Muscle layer of duodenum (tissue), 2 donors: ENCODE measurements around the gene TSC22D2.

ENCODE experiments used
- H3K27ac ChIP-seq: one replicate; pipeline ENCODE4 v1.7.0; 2013; ENCODE audit warnings: mild to moderate bottlenecking, low read length
- H3K27me3 ChIP-seq: one replicate; pipeline ENCODE4 v1.7.0; 2013; ENCODE audit warnings: low read depth, mild to moderate bottlenecking, control low read depth, low read length
- H3K36me3 ChIP-seq, 2 donors: one replicate each; pipeline ENCODE4 v1.7.0; 2013; ENCODE audit warnings: low read length in 2 of 2, control low read depth in 1 of 2, mild to moderate bottlenecking in 1 of 2; ENCODE audit not compliant: insufficient read depth in 2 of 2, control insufficient read depth in 1 of 2
- H3K4me1 ChIP-seq, 2 donors: one replicate each; pipeline ENCODE4 v1.7.0; 2013; ENCODE audit warnings: low read length in 2 of 2, mild to moderate bottlenecking in 2 of 2, control low read depth in 1 of 2, moderate library complexity in 1 of 2; ENCODE audit not compliant: insufficient read depth in 2 of 2, control insufficient read depth in 1 of 2
- H3K4me3 ChIP-seq, 2 donors: one replicate each; pipeline ENCODE4 v1.7.0; 2013; ENCODE audit warnings: low read length in 2 of 2, low read depth in 1 of 2, mild to moderate bottlenecking in 1 of 2
- H3K9me3 ChIP-seq, 2 donors: one replicate each; pipeline ENCODE4 v1.7.0; 2013; ENCODE audit warnings: low read length in 2 of 2, control low read depth in 1 of 2, mild to moderate bottlenecking in 1 of 2; ENCODE audit not compliant: control insufficient read depth in 1 of 2
- donor health status: healthy.

TSC22D2 gene

GRCh38 chr3:150407051-150407807, 869 bp upstream of the TSC22D2 start:
- Histone ChIP-seq H3K4me1 (peaks cover 0 to 3% of the 10 kb centered on the region in 2 donors), H3K36me3 (peaks cover 0 to 22% of the 10 kb centered on the region in 2 donors), H3K27me3 (no peaks in the 10 kb centered on the region), H3K9me3 (no peaks in the 10 kb centered on the region), H3K4me3 (peak overlapping the region; percentile 54 to 100), H3K27ac (peak overlapping the region; percentile 93)

DNA sequence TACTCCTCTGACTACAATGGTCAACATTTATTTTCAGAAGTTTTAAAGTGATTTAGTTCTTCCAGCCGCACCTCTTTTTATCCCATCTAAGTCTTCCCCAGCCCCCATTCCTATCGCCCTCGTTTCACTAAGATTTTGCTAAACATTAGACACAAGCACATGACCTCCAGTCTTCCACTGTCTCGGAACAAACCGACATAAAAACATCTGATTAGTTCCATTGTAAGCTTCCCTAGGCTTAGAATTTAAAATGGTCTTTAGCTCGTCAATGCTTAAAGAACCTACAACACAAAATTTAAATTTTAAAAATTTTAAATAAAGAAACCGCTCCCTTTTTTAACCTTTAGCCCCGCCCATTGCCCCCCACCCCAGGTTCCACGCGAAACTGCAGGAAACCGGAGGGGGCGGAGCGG, 284 bp upstream of the TSC22D2 start:
- Histone ChIP-seq H3K27me3 (no peaks in the 10 kb centered on the region), H3K9me3 (no peaks in the 10 kb centered on the region), H3K4me3 (peak overlapping the region; percentile 54 to 100), H3K4me1 (peaks cover 0 to 3% of the 10 kb centered on the region in 2 donors), H3K36me3 (peaks cover 0 to 22% of the 10 kb centered on the region in 2 donors), H3K27ac (peak overlapping the region; percentile 93)

DNA sequence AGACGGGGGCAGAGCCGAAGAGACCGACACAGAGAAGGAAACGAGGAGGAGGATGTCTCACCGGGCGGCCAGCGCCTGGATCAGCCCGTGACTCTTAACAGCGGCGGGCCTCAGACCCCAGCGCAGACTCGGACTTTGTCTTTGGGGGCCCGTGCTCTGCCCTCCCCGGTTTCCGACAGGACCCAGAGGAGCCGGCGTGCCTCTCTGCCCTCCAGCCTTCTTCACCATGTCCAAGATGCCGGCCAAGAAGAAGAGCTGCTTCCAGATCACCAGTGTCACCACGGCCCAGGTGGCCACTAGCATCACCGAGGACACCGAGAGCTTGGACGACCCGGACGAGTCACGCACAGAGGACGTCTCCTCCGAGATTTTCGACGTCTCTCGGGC, 1.0 kb downstream of the TSC22D2 start:
- Histone ChIP-seq H3K4me1 (peaks cover 3 to 7% of the 10 kb centered on the region in 2 donors), H3K36me3 (peaks cover 0 to 22% of the 10 kb centered on the region in 2 donors), H3K9me3 (no peaks in the 10 kb centered on the region), H3K27ac (peak overlapping the region; percentile 99), H3K4me3 (peak overlapping the region; percentile 87 to 100), H3K27me3 (no peaks in the 10 kb centered on the region)

- no peaks in the 10 kb centered on the region for H3K9me3 ChIP-seq
- H3K4me3 ChIP-seq: peak overlapping the region; percentile 87 to 100
- H3K27me3 ChIP-seq: no peaks in the 10 kb centered on the region
- peak overlapping the region; percentile 99 for H3K27ac ChIP-seq
- peaks cover 3 to 7% of the 10 kb centered on the region in 2 donors for H3K4me1 ChIP-seq
- peaks cover 0 to 25% of the 10 kb centered on the region in 2 donors for H3K36me3 ChIP-seq
Observed at GRCh38 chr3:150409512-150410310, 1.6 kb downstream of the TSC22D2 start.

GRCh38 chr3:150410311-150411105, 2.4 kb downstream of the TSC22D2 start:
- Histone ChIP-seq H3K27me3 (no peaks in the 10 kb centered on the region), H3K4me3 (peak overlapping the region; percentile 87 to 100), H3K36me3 (peaks cover 0 to 25% of the 10 kb centered on the region in 2 donors), H3K4me1 (peaks cover 3 to 7% of the 10 kb centered on the region in 2 donors), H3K9me3 (no peaks in the 10 kb centered on the region), H3K27ac (peak overlapping the region; percentile 99)

GRCh38 chr3:150411106-150411460, 3.0 kb downstream of the TSC22D2 start:
- Histone ChIP-seq H3K4me3 (peak overlapping the region; percentile 87 to 100), H3K4me1 (peaks cover 3 to 7% of the 10 kb centered on the region in 2 donors), H3K36me3 (peaks cover 0 to 25% of the 10 kb centered on the region in 2 donors), H3K27me3 (no peaks in the 10 kb centered on the region), H3K9me3 (no peaks in the 10 kb centered on the region), H3K27ac (peak overlapping the region; percentile 62)

GRCh38 chr3:150411546-150411945, 3.4 kb downstream of the TSC22D2 start:
- H3K4me1 ChIP-seq: peaks cover 6 to 7% of the 10 kb centered on the region in 2 donors
- peak overlapping the region; percentile 87 to 100 for H3K4me3 ChIP-seq
- H3K27ac ChIP-seq: peak overlapping the region; percentile 62
- no peaks in the 10 kb centered on the region for H3K9me3 ChIP-seq
- H3K36me3 ChIP-seq: peaks cover 0 to 25% of the 10 kb centered on the region in 2 donors
- H3K27me3 ChIP-seq: no peaks in the 10 kb centered on the region

DNA sequence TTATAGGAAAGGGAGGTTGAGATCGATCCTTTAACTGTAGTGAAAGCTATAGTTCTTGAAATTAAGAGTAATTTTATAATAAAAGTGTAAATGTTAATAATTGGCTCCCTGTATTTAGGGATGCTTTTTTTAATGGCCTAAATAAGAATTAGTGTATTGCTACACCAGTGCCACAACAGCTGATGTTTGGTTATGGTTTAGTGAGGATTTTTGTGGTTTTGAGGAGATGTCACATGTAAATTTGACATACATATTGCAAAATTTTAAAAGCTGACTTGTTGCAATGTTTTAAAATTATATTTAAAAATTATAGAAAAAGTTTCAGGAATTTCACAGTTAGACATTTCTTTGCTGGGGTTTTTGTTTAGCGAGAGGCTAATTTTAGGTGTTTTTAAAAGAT, 3.9 kb downstream of the TSC22D2 start:
- peaks cover 0 to 25% of the 10 kb centered on the region in 2 donors for H3K36me3 ChIP-seq
- peak overlapping the region; percentile 62 for H3K27ac ChIP-seq
- peak overlapping the region; percentile 87 to 100 for H3K4me3 ChIP-seq
- no peaks in the 10 kb centered on the region for H3K27me3 ChIP-seq
- H3K4me1 ChIP-seq: peaks cover 5 to 10% of the 10 kb centered on the region in 2 donors
- H3K9me3 ChIP-seq: no peaks in the 10 kb centered on the region

DNA sequence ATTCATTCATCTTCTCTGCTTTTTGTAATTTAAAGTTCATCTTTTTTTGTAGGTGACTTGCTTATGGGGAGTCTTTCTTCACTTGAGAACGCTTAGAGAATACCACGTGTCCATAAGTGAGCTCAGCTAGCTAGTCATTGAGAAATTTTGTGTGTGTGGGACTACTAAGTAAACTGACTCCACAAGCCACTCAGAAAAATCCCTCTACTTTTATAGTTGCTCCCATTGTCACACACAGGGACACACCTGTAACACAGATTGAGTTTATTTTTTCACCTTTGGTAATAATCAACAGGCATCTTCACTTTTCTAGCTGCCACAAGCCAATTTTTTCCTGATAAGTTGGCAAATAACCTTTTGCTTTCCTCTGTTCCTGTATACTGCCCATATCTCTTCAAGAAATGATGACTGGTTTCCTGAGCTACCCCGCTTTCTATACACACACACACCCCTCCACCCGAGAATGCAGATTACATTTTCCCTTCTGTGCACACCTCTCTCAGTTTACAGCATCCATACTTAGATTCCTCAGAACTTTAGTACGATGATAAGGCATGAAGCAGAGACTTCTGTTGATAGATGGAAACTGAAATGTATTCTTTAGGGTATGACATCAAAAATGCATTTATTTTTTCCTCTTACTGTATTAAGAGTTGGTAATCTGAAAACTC, 4.6 kb downstream of the TSC22D2 start:
- H3K36me3 ChIP-seq: peaks cover 0 to 19% of the 10 kb centered on the region in 2 donors

DNA sequence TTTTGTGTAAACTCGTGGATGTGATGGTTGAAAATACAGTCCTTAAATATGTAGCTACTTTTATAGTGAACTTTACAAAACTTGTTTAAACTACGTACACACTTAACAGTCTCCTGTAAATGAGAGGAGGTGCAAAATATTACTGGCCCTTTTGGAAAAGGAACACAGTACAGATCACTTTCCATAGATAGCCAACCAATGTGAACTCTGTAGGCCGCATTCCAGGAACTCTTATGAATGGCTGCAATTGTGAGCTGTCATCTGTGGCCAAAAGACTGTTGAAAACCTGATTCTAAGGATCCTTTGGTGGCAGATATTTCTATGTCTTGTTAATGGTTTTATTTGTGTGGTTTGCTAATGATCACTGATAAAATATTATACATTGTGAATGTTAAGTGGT, 6.2 kb downstream of the TSC22D2 start:
- Histone ChIP-seq H3K4me3 (peak overlapping the region; percentile 87 to 100), H3K27me3 (no peaks in the 10 kb centered on the region), H3K9me3 (no peaks in the 10 kb centered on the region), H3K36me3 (peaks cover 0 to 8% of the 10 kb centered on the region in 2 donors), H3K27ac (no peak overlapping the region), H3K4me1 (peaks cover 4 to 33% of the 10 kb centered on the region in 2 donors)

More for the DNA sequence above, 4.6 kb downstream of the TSC22D2 start:
- peak overlapping the region; percentile 62 for H3K27ac ChIP-seq
- H3K4me1 ChIP-seq: peaks cover 4 to 17% of the 10 kb centered on the region in 2 donors
- no peaks in the 10 kb centered on the region for H3K27me3 ChIP-seq
- H3K4me3 ChIP-seq: peak overlapping the region; percentile 87 to 100
- H3K9me3 ChIP-seq: no peaks in the 10 kb centered on the region
